PC-3 (cell line): ENCODE results near the gene PTGES3L. TPM values are rescaled to one million over a fixed set of nuclear protein-coding genes. Genes with fewer than 3 reads are reported as not detected.
"Not testable (repeated sequence)": the region's sequence is repeated elsewhere in the genome, so short reads cannot be mapped to it uniquely, and the experiment has no call there.

Source experiments
- ATAC-seq: fragments of 200-7000 bp; cut with Tn5 transposase; 2 replicates; pipeline ENCODE4 v1.9.1; 2020; ENCODE audit warnings: mild to moderate bottlenecking, moderate library complexity
- BruUV-seq: library from RNA; stranded (reverse); fragments of 400-500 nt; replicated peaks from 2 replicates; lab custom pipeline; 2021; lab: Mats Ljungman, UMichigan
- CTCF ChIA-PET: fragments of 300-600 bp; sonication (Branson Sonifier 250); formaldehyde crosslinking; loops from one replicate; lab custom pipeline; 2022; ENCODE audit warnings: antibody characterized with exemption; lab: Charles Lee
- POLR2A ChIA-PET: fragments of 300-600 bp; sonication (Branson Sonifier 250); formaldehyde crosslinking; loops from one replicate; lab custom pipeline; 2022; ENCODE audit warnings: antibody characterized with exemption; ENCODE audit not compliant: unreplicated experiment; lab: Charles Lee
- DNase-seq: peaks from one replicate; pipeline ENCODE4 v3.0.0-alpha.2; 2015
- H2AFZ ChIP-seq: fragments of 300-600 bp; sonication (generic); 2 replicates; pipeline ENCODE4 v1.6.0; 2016; ENCODE audit warnings: antibody characterized with exemption, low read length
- H3F3A ChIP-seq: fragments of 300-600 bp; sonication (generic); one replicate; pipeline ENCODE4 v1.6.0; 2017; ENCODE audit warnings: antibody characterized with exemption, low read length, control low read depth, mild to moderate bottlenecking; ENCODE audit not compliant: unreplicated experiment
- H3K27ac ChIP-seq: fragments of 300-600 bp; sonication (generic); 2 replicates; pipeline ENCODE4 v1.5.1; 2016; ENCODE audit warnings: mild to moderate bottlenecking, low read length
- H3K27me3 ChIP-seq: fragments of 300-600 bp; sonication (generic); 2 replicates; pipeline ENCODE4 v1.6.1; 2016; ENCODE audit warnings: low read length, mixed read lengths
- H3K36me3 ChIP-seq: fragments of 300-600 bp; sonication (generic); 2 replicates; pipeline ENCODE4 v1.6.1; 2016; ENCODE audit warnings: low read depth, mixed run types, low read length, mixed read lengths
- H3K4me1 ChIP-seq: fragments of 300-600 bp; sonication (generic); 2 replicates; pipeline ENCODE4 v1.5.1; 2016; ENCODE audit warnings: low read length; ENCODE audit not compliant: insufficient read depth
- H3K4me2 ChIP-seq: fragments of 300-600 bp; sonication (generic); 2 replicates; pipeline ENCODE4 v1.6.0; 2016; ENCODE audit warnings: low read length
- H3K4me3 ChIP-seq: fragments of 300-600 bp; sonication (generic); 2 replicates; pipeline ENCODE4 v1.5.1; 2016; ENCODE audit warnings: mild to moderate bottlenecking, low read length, mixed read lengths
- H3K79me2 ChIP-seq: fragments of 300-600 bp; sonication (generic); 2 replicates; pipeline ENCODE4 v1.6.1; 2017; ENCODE audit warnings: low read length, mixed read lengths
- H3K9ac ChIP-seq: fragments of 300-600 bp; sonication (generic); 2 replicates; pipeline ENCODE4 v1.6.0; 2016; ENCODE audit warnings: mild to moderate bottlenecking, low read length
- H3K9me2 ChIP-seq: fragments of 300-600 bp; sonication (generic); replicated peaks from 2 replicates; pipeline ENCODE4 v1.6.1; 2016; ENCODE audit warnings: mixed run types, low read length, mixed read lengths
- H3K9me3 ChIP-seq: fragments of 300-600 bp; sonication (generic); 2 replicates; pipeline ENCODE4 v1.6.1; 2016; ENCODE audit warnings: low read length, mixed read lengths
- H4K20me1 ChIP-seq: fragments of 300-600 bp; sonication (generic); 2 replicates; pipeline ENCODE4 v1.6.1; 2016; ENCODE audit warnings: low read length, mixed read lengths
- CTCF ChIP-seq: fragments of 300-600 bp; sonication (generic); conservative IDR thresholded peaks from 2 replicates; pipeline ENCODE4 v1.5.1; 2017; ENCODE audit warnings: antibody characterized with exemption, low read depth, mild to moderate bottlenecking, low read length
- EZH2 ChIP-seq: fragments of 300-600 bp; sonication (generic); IDR thresholded peaks from one replicate; pipeline ENCODE4 v1.6.1; 2017; ENCODE audit warnings: antibody characterized with exemption, mild to moderate bottlenecking, low read length; ENCODE audit not compliant: unreplicated experiment
- EZH2phosphoT487 ChIP-seq: fragments of 300-600 bp; sonication (generic); IDR thresholded peaks from 2 replicates; pipeline ENCODE4 v1.6.1; 2018; ENCODE audit warnings: mild to moderate bottlenecking, antibody characterized with exemption, low read length, borderline replicate concordance
- intact Hi-C: fragments of 100-400 bp; cut with micrococcal nuclease; formaldehyde crosslinking; loops from 2 replicates; pipeline ENCODE4 v1.9.0; 2023
- total RNA-seq: library from RNA; depleted of rRNA; stranded (reverse); fragments of >200 nt; gene quantifications from 2 replicates; pipeline ENCODE4 v1.2.3, GENCODE V29; 2014

Gene PTGES3L
- total RNA-seq, 1 experiment from 2014 or later, result 0.55 TPM

- no peak for ATAC-seq
Observed at GRCh38 chr17:42975265-42975664, 4.6 kb downstream of the PTGES3L start.

GRCh38 chr17:42973323-42973722 lies 6.6 kb downstream of the PTGES3L start:
- H3K9ac ChIP-seq, intact Hi-C loops, H3K4me2 ChIP-seq, DNase-seq, H3K27ac ChIP-seq, H3K4me3 ChIP-seq, ATAC-seq, H4K20me1 ChIP-seq, H3K9me3 ChIP-seq, BruUV-seq, H3F3A ChIP-seq, H3K4me1 ChIP-seq, CTCF ChIA-PET, POLR2A ChIA-PET, H3K9me2 ChIP-seq, H2AFZ ChIP-seq, H3K36me3 ChIP-seq, H3K27me3 ChIP-seq, H3K79me2 ChIP-seq: not testable (repeated sequence)

More at GRCh38 chr17:42975265-42975664, 4.6 kb downstream of the PTGES3L start:
- Histone ChIP-seq H3F3A (no peaks in the 10 kb centered on the region), H3K9me3 (no peaks in the 10 kb centered on the region), H3K4me3 (no peak overlapping the region), H3K4me2 (no peak overlapping the region), H3K9ac (no peak overlapping the region), H3K9me2 (no peaks in the 10 kb centered on the region), H3K36me3 (no peaks in the 10 kb centered on the region), H3K79me2 (peaks cover 11% of the 10 kb centered on the region), H3K4me1 (peaks cover 8% of the 10 kb centered on the region), H2AFZ (no peak overlapping the region), H3K27ac (no peak overlapping the region), H3K27me3 (no peaks in the 10 kb centered on the region), H4K20me1 (no peaks in the 10 kb centered on the region)
- ChIA-PET CTCF (no interaction called here), POLR2A (no interaction called here)
- intact Hi-C loops, result no loop called here
- BruUV-seq, result no TSS peak
- TF ChIP-seq EZH2 (no peak), EZH2phosphoT487 (no peak), CTCF (no peak)
- no peak for DNase-seq

- no peaks in the 10 kb centered on the region for H3K27me3 ChIP-seq
- no peaks in the 10 kb centered on the region for H3K36me3 ChIP-seq
- TF ChIP-seq CTCF, result no peak
- no peak for TF ChIP-seq EZH2phosphoT487
- TF ChIP-seq EZH2, result no peak
- ATAC-seq (no peak), DNase-seq (no peak)
- H3K27ac ChIP-seq, result no peak overlapping the region
- no peaks in the 10 kb centered on the region for H3K79me2 ChIP-seq
- intact Hi-C loops, result no loop called here
- no peak overlapping the region for H2AFZ ChIP-seq
- no peaks in the 10 kb centered on the region for H3K4me1 ChIP-seq
- H3K4me3 ChIP-seq, result no peak overlapping the region
- no peaks in the 10 kb centered on the region for H3F3A ChIP-seq
- H3K9me3 ChIP-seq, result no peaks in the 10 kb centered on the region
- H4K20me1 ChIP-seq, result no peaks in the 10 kb centered on the region
- BruUV-seq, result no TSS peak
- no peak overlapping the region for H3K9ac ChIP-seq
- ChIA-PET POLR2A (no interaction called here), CTCF (no interaction called here)
- no peaks in the 10 kb centered on the region for H3K9me2 ChIP-seq
- no peak overlapping the region for H3K4me2 ChIP-seq
Observed at GRCh38 chr17:42971589-42971988, 8.3 kb downstream of the PTGES3L start.
